Globus pallidus (tissue), 1 donor: ENCODE measurements around the gene TRRAP.

Experiments used
- DNase-seq: peaks from one replicate; pipeline ENCODE4 v3.0.0-alpha.2; 2015; ENCODE audit warnings: low spot score

The TRRAP gene

DNA sequence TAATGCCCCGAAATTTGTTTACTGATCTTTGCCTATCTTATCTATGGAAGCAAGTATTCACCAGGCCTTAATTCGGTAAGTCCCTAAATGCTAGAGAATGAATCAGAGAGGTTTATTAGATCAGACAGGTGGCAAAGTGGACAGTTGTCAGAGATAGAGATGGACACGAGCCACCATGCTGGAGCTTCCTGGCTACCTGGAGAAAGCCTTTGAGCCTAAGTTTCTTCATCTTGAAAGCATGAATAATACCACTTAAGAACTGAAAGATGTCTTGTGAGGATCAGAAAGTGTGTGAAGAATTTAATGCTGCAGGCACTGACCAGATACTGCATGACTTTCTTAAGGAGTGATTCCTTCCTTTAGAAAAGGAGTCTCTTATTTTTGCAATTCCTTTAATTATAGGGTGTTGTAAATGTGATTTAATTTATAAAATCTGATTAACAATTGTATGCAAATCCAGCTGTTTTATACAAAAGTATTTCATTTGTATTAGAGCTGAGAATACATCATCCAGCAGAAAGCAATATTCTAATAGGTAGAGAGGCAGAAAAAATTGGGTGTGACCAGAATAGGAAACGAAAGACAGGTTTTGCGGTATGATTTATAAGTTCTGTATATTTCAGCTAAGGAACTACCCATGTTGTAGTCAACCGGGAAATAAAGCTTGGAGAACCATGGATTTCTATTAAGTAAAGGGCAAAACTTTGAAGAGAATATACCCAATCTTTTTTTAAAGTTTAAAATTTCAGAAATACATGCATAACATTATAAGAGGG lies 182.9 kb downstream of the TRRAP start:
- no peak for DNase-seq
